ENCODE results near the gene PRKCD.

PRKCD gene

DNA sequence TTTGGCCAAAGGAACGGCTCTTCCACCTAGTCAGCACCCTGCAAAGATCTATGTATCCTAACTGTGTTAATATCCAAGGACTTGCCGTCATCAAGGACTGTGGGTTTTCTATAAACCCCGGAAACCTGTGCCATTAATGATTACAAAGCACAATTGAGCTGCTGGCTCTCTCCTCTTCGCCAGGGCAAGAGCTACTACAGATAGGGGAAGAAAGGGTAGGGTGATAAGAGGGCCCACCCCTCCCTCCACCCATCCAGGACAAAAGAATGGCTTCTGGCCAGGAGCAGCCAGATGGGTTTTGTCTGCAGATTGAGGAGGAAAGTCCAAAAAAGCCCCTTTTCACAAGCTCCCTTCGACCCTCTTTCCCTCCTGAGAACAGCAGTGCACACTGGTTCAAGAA lies 40.7 kb upstream of the PRKCD start (continued):
- TF ChIP-seq, protein P1, sequence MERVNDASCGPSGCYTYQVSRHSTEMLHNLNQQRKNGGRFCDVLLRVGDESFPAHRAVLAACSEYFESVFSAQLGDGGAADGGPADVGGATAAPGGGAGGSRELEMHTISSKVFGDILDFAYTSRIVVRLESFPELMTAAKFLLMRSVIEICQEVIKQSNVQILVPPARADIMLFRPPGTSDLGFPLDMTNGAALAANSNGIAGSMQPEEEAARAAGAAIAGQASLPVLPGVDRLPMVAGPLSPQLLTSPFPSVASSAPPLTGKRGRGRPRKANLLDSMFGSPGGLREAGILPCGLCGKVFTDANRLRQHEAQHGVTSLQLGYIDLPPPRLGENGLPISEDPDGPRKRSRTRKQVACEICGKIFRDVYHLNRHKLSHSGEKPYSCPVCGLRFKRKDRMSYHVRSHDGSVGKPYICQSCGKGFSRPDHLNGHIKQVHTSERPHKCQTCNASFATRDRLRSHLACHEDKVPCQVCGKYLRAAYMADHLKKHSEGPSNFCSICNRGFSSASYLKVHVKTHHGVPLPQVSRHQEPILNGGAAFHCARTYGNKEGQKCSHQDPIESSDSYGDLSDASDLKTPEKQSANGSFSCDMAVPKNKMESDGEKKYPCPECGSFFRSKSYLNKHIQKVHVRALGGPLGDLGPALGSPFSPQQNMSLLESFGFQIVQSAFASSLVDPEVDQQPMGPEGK (CRISPR knock-in tag; IDR thresholded peaks at IDR 0.05; ENCODE audit: borderline replicate concordance), result no peak

DNA sequence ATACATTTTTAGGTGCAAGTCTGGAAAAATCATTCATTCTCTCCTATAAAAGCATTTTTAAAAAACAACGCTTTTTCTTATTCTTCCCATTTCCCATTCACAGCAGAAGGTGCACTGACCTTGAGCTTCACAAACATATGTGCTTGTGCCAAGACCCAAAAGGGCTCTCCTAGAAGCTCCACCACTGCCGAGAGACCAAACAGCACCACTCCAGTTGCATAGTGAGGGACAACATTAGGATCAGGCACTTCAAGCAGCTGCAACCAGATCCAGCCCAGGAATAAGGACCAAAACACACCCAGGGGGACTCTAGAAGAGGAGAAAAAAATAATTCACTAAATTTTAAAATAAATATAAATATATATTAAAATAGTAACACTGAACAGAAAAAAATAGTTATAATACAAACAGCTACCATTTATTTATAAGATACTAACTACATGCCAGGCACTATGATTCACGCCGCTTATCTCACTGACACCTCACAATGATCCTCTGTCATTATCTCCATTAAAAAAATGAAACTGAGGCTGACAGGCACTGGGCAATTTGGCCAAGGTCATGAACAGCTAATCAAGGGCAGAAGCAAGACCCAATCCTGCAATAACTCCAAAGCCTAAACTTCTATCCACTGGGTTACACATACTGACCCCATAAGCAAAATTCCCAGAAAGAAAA lies 38.6 kb upstream of the PRKCD start:
- TF ChIP-seq PPARA (CRISPR knock-in tag; IDR thresholded peaks at IDR 0.05; ENCODE audit: borderline replicate concordance), result no peak
- TF ChIP-seq, protein P1 (CRISPR knock-in tag; IDR thresholded peaks at IDR 0.05; ENCODE audit: borderline replicate concordance), result no peak
- no peak for TF ChIP-seq ARNTL (CRISPR knock-in tag; IDR thresholded peaks at IDR 0.05; ENCODE audit: borderline replicate concordance, low read depth)
- no peak for TF ChIP-seq ZNF8 (CRISPR knock-in tag; IDR thresholded peaks at IDR 0.05)
- TF ChIP-seq ESRRG (CRISPR knock-in tag; IDR thresholded peaks at IDR 0.05), result no peak
- TF ChIP-seq, protein P2, sequence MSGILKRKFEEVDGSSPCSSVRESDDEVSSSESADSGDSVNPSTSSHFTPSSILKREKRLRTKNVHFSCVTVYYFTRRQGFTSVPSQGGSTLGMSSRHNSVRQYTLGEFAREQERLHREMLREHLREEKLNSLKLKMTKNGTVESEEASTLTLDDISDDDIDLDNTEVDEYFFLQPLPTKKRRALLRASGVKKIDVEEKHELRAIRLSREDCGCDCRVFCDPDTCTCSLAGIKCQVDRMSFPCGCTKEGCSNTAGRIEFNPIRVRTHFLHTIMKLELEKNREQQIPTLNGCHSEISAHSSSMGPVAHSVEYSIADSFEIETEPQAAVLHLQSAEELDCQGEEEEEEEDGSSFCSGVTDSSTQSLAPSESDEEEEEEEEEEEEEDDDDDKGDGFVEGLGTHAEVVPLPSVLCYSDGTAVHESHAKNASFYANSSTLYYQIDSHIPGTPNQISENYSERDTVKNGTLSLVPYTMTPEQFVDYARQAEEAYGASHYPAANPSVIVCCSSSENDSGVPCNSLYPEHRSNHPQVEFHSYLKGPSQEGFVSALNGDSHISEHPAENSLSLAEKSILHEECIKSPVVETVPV (CRISPR knock-in tag; IDR thresholded peaks at IDR 0.05), result no peak
- TF ChIP-seq ZFP30 (CRISPR knock-in tag; IDR thresholded peaks at IDR 0.05), result no peak
- no peak for TF ChIP-seq OSR1 (CRISPR knock-in tag; IDR thresholded peaks at IDR 0.05)
- TF ChIP-seq, protein P3, sequence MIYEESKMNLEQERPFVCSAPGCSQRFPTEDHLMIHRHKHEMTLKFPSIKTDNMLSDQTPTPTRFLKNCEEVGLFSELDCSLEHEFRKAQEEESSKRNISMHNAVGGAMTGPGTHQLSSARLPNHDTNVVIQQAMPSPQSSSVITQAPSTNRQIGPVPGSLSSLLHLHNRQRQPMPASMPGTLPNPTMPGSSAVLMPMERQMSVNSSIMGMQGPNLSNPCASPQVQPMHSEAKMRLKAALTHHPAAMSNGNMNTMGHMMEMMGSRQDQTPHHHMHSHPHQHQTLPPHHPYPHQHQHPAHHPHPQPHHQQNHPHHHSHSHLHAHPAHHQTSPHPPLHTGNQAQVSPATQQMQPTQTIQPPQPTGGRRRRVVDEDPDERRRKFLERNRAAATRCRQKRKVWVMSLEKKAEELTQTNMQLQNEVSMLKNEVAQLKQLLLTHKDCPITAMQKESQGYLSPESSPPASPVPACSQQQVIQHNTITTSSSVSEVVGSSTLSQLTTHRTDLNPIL (CRISPR knock-in tag; IDR thresholded peaks at IDR 0.05; ENCODE audit: low read depth), result no peak
- no peak for TF ChIP-seq ZNF565 (CRISPR knock-in tag; conservative IDR thresholded peaks at IDR 0.05; ENCODE audit: low read depth)
- no peak for TF ChIP-seq ISL1 (CRISPR knock-in tag; IDR thresholded peaks at IDR 0.05)
- TF ChIP-seq CSDC2 (CRISPR knock-in tag; IDR thresholded peaks at IDR 0.05), result no peak
- TF ChIP-seq ZNF70 (CRISPR knock-in tag; IDR thresholded peaks at IDR 0.05), result no peak
- TF ChIP-seq SNAI2 (CRISPR knock-in tag; IDR thresholded peaks at IDR 0.05), result no peak
- ATAC-seq, result no peak

DNA sequence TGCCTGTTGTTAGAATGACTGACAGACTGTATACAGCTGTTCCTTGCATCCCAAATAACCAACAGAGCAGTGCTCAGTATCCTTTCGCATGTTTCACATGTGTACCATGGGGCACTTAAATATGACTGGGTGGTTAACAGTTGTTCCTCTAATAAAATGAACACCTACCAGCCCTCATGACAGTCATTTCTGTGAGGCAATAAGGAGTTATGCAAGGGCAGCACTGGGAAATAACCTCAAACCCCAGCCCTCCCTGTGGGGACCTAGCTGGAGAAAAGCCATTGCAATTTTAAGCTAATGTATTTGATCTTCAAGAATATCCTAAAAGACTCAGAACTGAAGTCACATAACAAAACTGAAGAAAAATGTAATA lies 38.1 kb upstream of the PRKCD start:
- ATAC-seq, result no peak
- no peak for TF ChIP-seq GLIS3 (CRISPR knock-in tag; IDR thresholded peaks at IDR 0.05)
- TF ChIP-seq, protein P4, sequence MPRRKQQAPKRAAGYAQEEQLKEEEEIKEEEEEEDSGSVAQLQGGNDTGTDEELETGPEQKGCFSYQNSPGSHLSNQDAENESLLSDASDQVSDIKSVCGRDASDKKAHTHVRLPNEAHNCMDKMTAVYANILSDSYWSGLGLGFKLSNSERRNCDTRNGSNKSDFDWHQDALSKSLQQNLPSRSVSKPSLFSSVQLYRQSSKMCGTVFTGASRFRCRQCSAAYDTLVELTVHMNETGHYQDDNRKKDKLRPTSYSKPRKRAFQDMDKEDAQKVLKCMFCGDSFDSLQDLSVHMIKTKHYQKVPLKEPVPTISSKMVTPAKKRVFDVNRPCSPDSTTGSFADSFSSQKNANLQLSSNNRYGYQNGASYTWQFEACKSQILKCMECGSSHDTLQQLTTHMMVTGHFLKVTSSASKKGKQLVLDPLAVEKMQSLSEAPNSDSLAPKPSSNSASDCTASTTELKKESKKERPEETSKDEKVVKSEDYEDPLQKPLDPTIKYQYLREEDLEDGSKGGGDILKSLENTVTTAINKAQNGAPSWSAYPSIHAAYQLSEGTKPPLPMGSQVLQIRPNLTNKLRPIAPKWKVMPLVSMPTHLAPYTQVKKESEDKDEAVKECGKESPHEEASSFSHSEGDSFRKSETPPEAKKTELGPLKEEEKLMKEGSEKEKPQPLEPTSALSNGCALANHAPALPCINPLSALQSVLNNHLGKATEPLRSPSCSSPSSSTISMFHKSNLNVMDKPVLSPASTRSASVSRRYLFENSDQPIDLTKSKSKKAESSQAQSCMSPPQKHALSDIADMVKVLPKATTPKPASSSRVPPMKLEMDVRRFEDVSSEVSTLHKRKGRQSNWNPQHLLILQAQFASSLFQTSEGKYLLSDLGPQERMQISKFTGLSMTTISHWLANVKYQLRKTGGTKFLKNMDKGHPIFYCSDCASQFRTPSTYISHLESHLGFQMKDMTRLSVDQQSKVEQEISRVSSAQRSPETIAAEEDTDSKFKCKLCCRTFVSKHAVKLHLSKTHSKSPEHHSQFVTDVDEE (CRISPR knock-in tag; IDR thresholded peaks at IDR 0.05), result no peak
- no peak for TF ChIP-seq ARNTL (CRISPR knock-in tag; IDR thresholded peaks at IDR 0.05; ENCODE audit: borderline replicate concordance, low read depth)
- TF ChIP-seq, protein P5, sequence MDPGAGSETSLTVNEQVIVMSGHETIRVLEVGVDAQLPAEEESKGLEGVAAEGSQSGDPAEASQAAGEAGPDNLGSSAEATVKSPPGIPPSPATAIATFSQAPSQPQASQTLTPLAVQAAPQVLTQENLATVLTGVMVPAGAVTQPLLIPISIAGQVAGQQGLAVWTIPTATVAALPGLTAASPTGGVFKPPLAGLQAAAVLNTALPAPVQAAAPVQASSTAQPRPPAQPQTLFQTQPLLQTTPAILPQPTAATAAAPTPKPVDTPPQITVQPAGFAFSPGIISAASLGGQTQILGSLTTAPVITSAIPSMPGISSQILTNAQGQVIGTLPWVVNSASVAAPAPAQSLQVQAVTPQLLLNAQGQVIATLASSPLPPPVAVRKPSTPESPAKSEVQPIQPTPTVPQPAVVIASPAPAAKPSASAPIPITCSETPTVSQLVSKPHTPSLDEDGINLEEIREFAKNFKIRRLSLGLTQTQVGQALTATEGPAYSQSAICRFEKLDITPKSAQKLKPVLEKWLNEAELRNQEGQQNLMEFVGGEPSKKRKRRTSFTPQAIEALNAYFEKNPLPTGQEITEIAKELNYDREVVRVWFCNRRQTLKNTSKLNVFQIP (CRISPR knock-in tag; IDR thresholded peaks at IDR 0.05; ENCODE audit: borderline replicate concordance, low read depth), result no peak
- TF ChIP-seq CSDC2 (CRISPR knock-in tag; IDR thresholded peaks at IDR 0.05), result no peak
- no peak for TF ChIP-seq OSR1 (CRISPR knock-in tag; IDR thresholded peaks at IDR 0.05)
- no peak for TF ChIP-seq TCF4 (CRISPR knock-in tag; IDR thresholded peaks at IDR 0.05; ENCODE audit: borderline replicate concordance)
- TF ChIP-seq, protein P2 (CRISPR knock-in tag; IDR thresholded peaks at IDR 0.05), result no peak
- TF ChIP-seq, protein P3 (CRISPR knock-in tag; IDR thresholded peaks at IDR 0.05; ENCODE audit: low read depth), result no peak
- TF ChIP-seq ZNF70 (CRISPR knock-in tag; IDR thresholded peaks at IDR 0.05), result no peak
- no peak for TF ChIP-seq BACH2 (CRISPR knock-in tag; IDR thresholded peaks at IDR 0.05; ENCODE audit: borderline replicate concordance)

Data from SK-N-SH treated with all-trans-retinoic acid at 6 μM for 48 hours (cell line).